ENCODE data around the gene PCGF2.
A peak's percentile ranks its signal among the peaks of the same experiment; 100 is the strongest.

PCGF2 gene

GRCh38 chr17:38751144-38751807 is 3.1 kb upstream of the PCGF2 start:
- Histone ChIP-seq H3K9ac (ENCODE audit: low read length) (peak overlapping the region; percentile 92), H3K9me2 (replicated peaks; ENCODE audit: insufficient read depth, low read length) (no peaks in the 10 kb centered on the region), H3K27ac (ENCODE audit: low read depth, low read length) (no peak overlapping the region), H2AFZ (ENCODE audit: low read depth, low read length, severe bottlenecking) (peak overlapping the region; percentile 27), H3K79me2 (ENCODE audit: insufficient read depth, low read length) (peaks cover 28% of the 10 kb centered on the region), H3K9me3 (ENCODE audit: insufficient read depth, low read length) (no peaks in the 10 kb centered on the region), H4K20me1 (ENCODE audit: low read depth, low read length) (no peaks in the 10 kb centered on the region), H3K4me2 (ENCODE audit: low read depth, low read length, poor library complexity, severe bottlenecking) (peak overlapping the region; percentile 79), H3F3A (ENCODE audit: insufficient read depth) (0 out of 2 replicates have a peak, but pooled peaks cover 9% of the 10 kb centered on the region), H3K36me3 (ENCODE audit: low read length) (peaks cover 6% of the 10 kb centered on the region; the same call in 1 of the 2 replicates), H3K27me3 (ENCODE audit: low read length) (no peaks in the 10 kb centered on the region), H3K4me3 (ENCODE audit: insufficient read depth, low read length, poor library complexity, severe bottlenecking) (peak overlapping the region; percentile 77)
- no peak for TF ChIP-seq EZH2phosphoT487 (conservative IDR thresholded peaks at IDR 0.05; ENCODE audit: low read length)
- no peak for TF ChIP-seq CTCF (IDR thresholded peaks at IDR 0.05; ENCODE audit: insufficient read depth, low read length, poor library complexity, severe bottlenecking)

GRCh38 chr17:38750312-38751121 is 2.4 kb upstream of the PCGF2 start:
- no peak for TF ChIP-seq CTCF (IDR thresholded peaks at IDR 0.05; ENCODE audit: insufficient read depth, low read length, poor library complexity, severe bottlenecking)
- TF ChIP-seq EZH2phosphoT487 (conservative IDR thresholded peaks at IDR 0.05; ENCODE audit: low read length): no peak
- Histone ChIP-seq H4K20me1 (ENCODE audit: low read depth, low read length) (no peaks in the 10 kb centered on the region), H3K9ac (ENCODE audit: low read length) (no peak overlapping the region), H3K4me2 (ENCODE audit: low read depth, low read length, poor library complexity, severe bottlenecking) (peak overlapping the region; percentile 79), H3F3A (ENCODE audit: insufficient read depth) (0 out of 2 replicates have a peak, but pooled peaks cover 9% of the 10 kb centered on the region), H3K9me3 (ENCODE audit: insufficient read depth, low read length) (no peaks in the 10 kb centered on the region), H2AFZ (ENCODE audit: low read depth, low read length, severe bottlenecking) (no peak overlapping the region), H3K79me2 (ENCODE audit: insufficient read depth, low read length) (peaks cover 23% of the 10 kb centered on the region), H3K9me2 (replicated peaks; ENCODE audit: insufficient read depth, low read length) (no peaks in the 10 kb centered on the region), H3K4me3 (ENCODE audit: insufficient read depth, low read length, poor library complexity, severe bottlenecking) (no peak overlapping the region), H3K36me3 (ENCODE audit: low read length) (no peaks in the 10 kb centered on the region), H3K27me3 (ENCODE audit: low read length) (no peaks in the 10 kb centered on the region), H3K27ac (ENCODE audit: low read depth, low read length) (no peak overlapping the region)

GRCh38 chr17:38750044-38750311 is 1.8 kb upstream of the PCGF2 start:
- Histone ChIP-seq H3K9me2 (replicated peaks; ENCODE audit: insufficient read depth, low read length) (no peaks in the 10 kb centered on the region), H3K36me3 (ENCODE audit: low read length) (no peaks in the 10 kb centered on the region), H3K9me3 (ENCODE audit: insufficient read depth, low read length) (no peaks in the 10 kb centered on the region), H3K4me2 (ENCODE audit: low read depth, low read length, poor library complexity, severe bottlenecking) (no peak overlapping the region), H3K27me3 (ENCODE audit: low read length) (no peaks in the 10 kb centered on the region), H3F3A (ENCODE audit: insufficient read depth) (0 out of 2 replicates have a peak, but pooled peaks cover 9% of the 10 kb centered on the region), H3K27ac (ENCODE audit: low read depth, low read length) (no peak overlapping the region), H3K9ac (ENCODE audit: low read length) (no peak overlapping the region), H4K20me1 (ENCODE audit: low read depth, low read length) (no peaks in the 10 kb centered on the region), H3K79me2 (ENCODE audit: insufficient read depth, low read length) (peaks cover 23% of the 10 kb centered on the region), H3K4me3 (ENCODE audit: insufficient read depth, low read length, poor library complexity, severe bottlenecking) (no peak overlapping the region), H2AFZ (ENCODE audit: low read depth, low read length, severe bottlenecking) (no peak overlapping the region)
- TF ChIP-seq EZH2phosphoT487 (conservative IDR thresholded peaks at IDR 0.05; ENCODE audit: low read length): no peak
- no peak for TF ChIP-seq CTCF (IDR thresholded peaks at IDR 0.05; ENCODE audit: insufficient read depth, low read length, poor library complexity, severe bottlenecking)
